ENCODE measurements around the gene DAO. TPM values are rescaled to one million over a fixed set of nuclear protein-coding genes. Genes with fewer than 3 reads are reported as not detected.

The DAO gene
- total RNA-seq, 4 donors from 2014 or later = not detected

GRCh38 chr12:108918206-108918605, 38.3 kb downstream of the DAO start:
- Histone ChIP-seq H3K27ac (no peak overlapping the region), H3K4me3 (no peak overlapping the region), H3K9me3 (peaks cover 0 to 18% (median 0%) of the 10 kb centered on the region in 4 donors), H3K36me3 (no peaks in the 10 kb centered on the region), H3K27me3 (no peaks in the 10 kb centered on the region), H3K4me1 (peaks cover 0 to 13% (median 0%) of the 10 kb centered on the region in 4 donors)
- DNase-seq (ENCODE audit: low spot score in 2 of 2) = no peak
- WGBS, 2 donors = 61 to 73% methylated on average over 2 of the region's 2 CpGs
- TF ChIP-seq POLR2A (IDR thresholded peaks at IDR 0.05) = no peak
- TF ChIP-seq EP300 (IDR thresholded peaks at IDR 0.05) = no peak
- TF ChIP-seq CTCF (IDR thresholded peaks at IDR 0.05) = no peak

GRCh38 chr12:108918960-108919642, 39.2 kb downstream of the DAO start:
- no peak for DNase-seq (ENCODE audit: low spot score in 2 of 2)
- no peak overlapping the region for H3K27ac ChIP-seq
- 94 to 100% methylated on average over 3 of the region's 3 CpGs for WGBS, 2 donors
- H3K36me3 ChIP-seq = no peaks in the 10 kb centered on the region
- H3K27me3 ChIP-seq = no peaks in the 10 kb centered on the region
- TF ChIP-seq POLR2A (IDR thresholded peaks at IDR 0.05) (no peak), CTCF (IDR thresholded peaks at IDR 0.05) (no peak), EP300 (IDR thresholded peaks at IDR 0.05) (no peak)
- peaks cover 0 to 5% (median 0%) of the 10 kb centered on the region in 4 donors for H3K4me1 ChIP-seq
- no peak overlapping the region for H3K4me3 ChIP-seq
- H3K9me3 ChIP-seq = peaks cover 0 to 21% (median 0%) of the 10 kb centered on the region in 4 donors

- H3K27ac ChIP-seq = no peak overlapping the region
- no peak overlapping the region for H3K4me3 ChIP-seq
- no peaks in the 10 kb centered on the region for H3K4me1 ChIP-seq
- no peaks in the 10 kb centered on the region for H3K27me3 ChIP-seq
- TF ChIP-seq EP300 (IDR thresholded peaks at IDR 0.05) (no peak), CTCF (IDR thresholded peaks at IDR 0.05) (no peak), POLR2A (IDR thresholded peaks at IDR 0.05) (no peak)
- no peak for DNase-seq (ENCODE audit: low spot score in 2 of 2)
- H3K9me3 ChIP-seq = peaks cover 0 to 21% (median 0%) of the 10 kb centered on the region in 4 donors
- 56 to 60% methylated on average over 3 of the region's 3 CpGs for WGBS, 2 donors
- H3K36me3 ChIP-seq = no peaks in the 10 kb centered on the region
These were observed 42.1 kb downstream of the DAO start for GRCh38 chr12:108921946-108922345.

- H3K36me3 ChIP-seq = no peaks in the 10 kb centered on the region
- 86 to 89% methylated on average over 3 of the region's 3 CpGs for WGBS, 2 donors
- H3K4me1 ChIP-seq = no peaks in the 10 kb centered on the region
- TF ChIP-seq POLR2A (IDR thresholded peaks at IDR 0.05) (no peak), EP300 (IDR thresholded peaks at IDR 0.05) (no peak), CTCF (IDR thresholded peaks at IDR 0.05) (no peak)
- no peak for DNase-seq (ENCODE audit: low spot score in 2 of 2)
- H3K4me3 ChIP-seq = no peak overlapping the region
- no peaks in the 10 kb centered on the region for H3K27me3 ChIP-seq
- H3K9me3 ChIP-seq = peaks cover 0 to 21% (median 0%) of the 10 kb centered on the region in 4 donors
- no peak overlapping the region for H3K27ac ChIP-seq
These were observed 43.0 kb downstream of the DAO start for GRCh38 chr12:108922918-108923317.

GRCh38 chr12:108928695-108929094, 48.8 kb downstream of the DAO start:
- H3K27ac ChIP-seq = no peak overlapping the region
- H3K27me3 ChIP-seq = no peaks in the 10 kb centered on the region
- no peak for DNase-seq (ENCODE audit: low spot score in 2 of 2)
- no peaks in the 10 kb centered on the region for H3K36me3 ChIP-seq
- no peaks in the 10 kb centered on the region for H3K9me3 ChIP-seq
- 85 to 89% methylated on average over 8 of the region's 8 CpGs for WGBS, 2 donors
- H3K4me3 ChIP-seq = no peak overlapping the region
- TF ChIP-seq EP300 (IDR thresholded peaks at IDR 0.05) = no peak
- H3K4me1 ChIP-seq = no peaks in the 10 kb centered on the region
